Natural killer cell treated with Interleukin-12 subunit alpha and Interleukin-12 subunit beta and Interleukin-15 and Interleukin-18, amount 100 ng/mL, for 72 hours (primary cell): ENCODE results near the gene PTPRR. TPM values are rescaled to one million over a fixed set of nuclear protein-coding genes. Genes with fewer than 3 reads are reported as not detected.

Source experiments
- ATAC-seq, 2 donors: fragments of 150-1000 bp; cut with Tn5 transposase in 1 of 2; sonication (Bioruptor Pico), chemical (Tn5 transposase) in 1 of 2; 2 replicates each; pipeline ENCODE4 v1.10.0; 2021
- DNase-seq: peaks from one replicate; pipeline ENCODE4 v3.0.0; 2022; ENCODE audit warnings: low spot score
- H3K27ac Mint-ChIP-seq, 2 donors: 1 replicate in 1 of 2; 2 replicates in 1 of 2; pipeline ENCODE4 v1.8.0; 2022; ENCODE audit warnings: mixed read lengths in 2 of 2, mild to moderate bottlenecking in 1 of 2, moderate library complexity in 1 of 2
- H3K27me3 Mint-ChIP-seq, 2 donors: 1 replicate in 1 of 2; 2 replicates in 1 of 2; pipeline ENCODE4 v1.8.0; 2022; ENCODE audit warnings: mixed read lengths in 2 of 2
- H3K36me3 Mint-ChIP-seq: one replicate; pipeline ENCODE4 v1.8.0; 2022; ENCODE audit warnings: mixed read lengths
- H3K4me1 Mint-ChIP-seq, 2 donors: 1 replicate in 1 of 2; 2 replicates in 1 of 2; pipeline ENCODE4 v1.8.0; 2022; ENCODE audit warnings: low read depth in 2 of 2, mixed read lengths in 2 of 2, mild to moderate bottlenecking in 1 of 2
- H3K4me3 Mint-ChIP-seq: one replicate; pipeline ENCODE4 v1.8.0; 2022; ENCODE audit warnings: mixed read lengths
- H3K9me3 Mint-ChIP-seq: 2 replicates; pipeline ENCODE4 v1.8.0; 2022; ENCODE audit warnings: mixed read lengths
- total RNA-seq, 2 donors: library from RNA; stranded (reverse); gene quantifications; one replicate each; pipeline ENCODE4 v1.2.3, GENCODE V29; 2022

PTPRR gene
- total RNA-seq, 2 donors from 2014 or later = not detected

- no peak for DNase-seq
- Mint-ChIP-seq H3K36me3 (no peaks in the 10 kb centered on the region), H3K27ac (no peak overlapping the region), H3K9me3 (peaks cover 10% of the 10 kb centered on the region), H3K4me3 (no peak overlapping the region), H3K4me1 (no peaks in the 10 kb centered on the region), H3K27me3 (peaks cover 10% of the 10 kb centered on the region in 2 donors)
- ATAC-seq = no peak
Observed at GRCh38 chr12:70785896-70786295, 134.6 kb downstream of the PTPRR start.

DNA sequence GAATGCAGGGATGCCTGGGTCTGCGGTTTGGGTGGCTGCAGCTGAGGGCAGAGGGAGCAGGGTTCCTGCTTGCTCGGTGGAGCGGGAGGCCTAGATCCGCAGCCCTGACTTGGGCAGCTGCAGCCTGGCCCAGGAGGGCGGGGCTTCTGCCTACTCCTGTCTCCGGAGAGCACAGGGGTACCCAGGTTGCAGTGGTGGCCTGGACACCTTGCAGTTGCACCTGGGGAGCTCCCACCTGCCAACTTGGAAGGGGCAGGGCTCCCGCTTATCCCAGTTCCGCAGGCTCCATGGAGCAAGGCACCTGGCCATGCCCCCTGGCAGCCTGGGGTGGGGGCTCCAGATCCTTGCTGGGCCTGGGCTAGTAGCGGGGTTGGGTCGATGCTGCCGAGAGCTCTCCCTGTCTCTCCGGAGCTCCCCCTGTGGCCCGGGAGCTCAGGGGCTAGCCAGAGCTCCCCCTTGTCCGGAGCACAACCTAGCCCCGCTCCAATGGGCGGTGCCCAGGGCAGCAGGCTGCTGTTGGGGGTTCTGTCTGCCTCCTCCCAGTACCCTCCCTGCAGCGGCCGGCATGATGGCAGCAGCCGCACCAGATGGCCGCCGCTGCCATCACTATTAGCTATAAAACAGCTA lies 136.4 kb downstream of the PTPRR start:
- no peak for DNase-seq
- Mint-ChIP-seq H3K4me1 (no peaks in the 10 kb centered on the region), H3K27me3 (peaks cover 0 to 5% of the 10 kb centered on the region in 2 donors), H3K27ac (no peak overlapping the region), H3K36me3 (no peaks in the 10 kb centered on the region), H3K9me3 (peaks cover 4% of the 10 kb centered on the region), H3K4me3 (no peak overlapping the region)
- ATAC-seq = peak in 1 of 2 donors; percentile 33

DNA sequence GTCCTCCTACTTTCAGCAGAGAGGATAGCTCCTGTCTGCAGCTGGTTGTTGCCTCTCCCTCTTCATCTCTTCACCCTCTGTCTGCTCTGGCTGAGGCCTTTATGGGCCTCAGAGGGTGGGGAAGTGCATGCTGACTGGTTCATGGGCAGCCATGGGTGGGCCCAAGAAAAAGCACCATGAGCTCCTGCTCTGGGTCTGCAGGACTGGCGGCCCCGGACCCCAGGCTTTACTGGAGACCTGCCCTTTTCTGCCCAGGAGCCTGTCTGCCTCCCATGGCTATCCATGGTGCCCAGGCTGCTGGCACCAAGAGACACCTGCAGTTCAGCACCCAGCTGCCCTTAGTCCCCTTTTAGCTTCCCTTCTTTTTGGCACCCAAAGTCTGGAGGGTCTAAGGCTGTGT lies 137.1 kb downstream of the PTPRR start:
- ATAC-seq (no peak), DNase-seq (no peak)
- Mint-ChIP-seq H3K4me1 (no peaks in the 10 kb centered on the region), H3K9me3 (peaks cover 4% of the 10 kb centered on the region), H3K4me3 (no peak overlapping the region), H3K27me3 (peaks cover 0 to 5% of the 10 kb centered on the region in 2 donors), H3K36me3 (no peaks in the 10 kb centered on the region), H3K27ac (no peak overlapping the region)

- no peak overlapping the region for H3K4me3 Mint-ChIP-seq
- no peaks in the 10 kb centered on the region for H3K36me3 Mint-ChIP-seq
- no peaks in the 10 kb centered on the region for H3K4me1 Mint-ChIP-seq
- no peak overlapping the region for H3K27ac Mint-ChIP-seq
- H3K9me3 Mint-ChIP-seq = peaks cover 4% of the 10 kb centered on the region
- ATAC-seq (no peak), DNase-seq (no peak)
- H3K27me3 Mint-ChIP-seq = peaks cover 0 to 6% of the 10 kb centered on the region in 2 donors
Observed at GRCh38 chr12:70779250-70779649, 141.3 kb downstream of the PTPRR start.

DNA sequence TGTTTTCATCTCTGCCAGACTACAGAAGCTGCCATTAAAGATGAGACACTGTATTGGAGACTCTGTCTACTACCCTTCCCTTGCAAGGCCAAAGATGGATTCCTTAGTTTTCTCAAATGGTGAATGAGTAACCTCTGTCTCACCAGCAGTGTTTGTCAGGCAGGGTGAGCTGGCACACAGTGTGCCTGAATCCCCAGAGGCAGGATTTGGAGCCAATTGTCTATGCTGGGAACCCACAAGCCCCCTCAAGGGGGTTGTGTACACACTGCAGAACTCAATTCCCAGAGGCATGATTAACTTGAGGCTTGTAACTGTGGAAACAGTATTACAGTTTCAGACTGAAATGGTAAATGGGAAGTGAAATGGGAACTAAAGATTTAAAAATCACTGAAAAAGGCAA lies 146.5 kb downstream of the PTPRR start:
- ATAC-seq (no peak), DNase-seq (no peak)
- Mint-ChIP-seq H3K4me3 (no peak overlapping the region), H3K36me3 (no peaks in the 10 kb centered on the region), H3K27ac (no peak overlapping the region), H3K27me3 (peaks cover 0 to 3% of the 10 kb centered on the region in 2 donors), H3K9me3 (no peaks in the 10 kb centered on the region), H3K4me1 (no peaks in the 10 kb centered on the region)

- Mint-ChIP-seq H3K4me1 (no peaks in the 10 kb centered on the region), H3K4me3 (no peak overlapping the region), H3K27me3 (peaks cover 0 to 3% of the 10 kb centered on the region in 2 donors), H3K36me3 (no peaks in the 10 kb centered on the region), H3K9me3 (no peaks in the 10 kb centered on the region), H3K27ac (no peak overlapping the region)
- ATAC-seq (no peak), DNase-seq (no peak)
Observed at GRCh38 chr12:70772836-70773235, 147.7 kb downstream of the PTPRR start.

GRCh38 chr12:70771581-70771980 lies 149.0 kb downstream of the PTPRR start:
- peaks cover 3% of the 10 kb centered on the region for H3K9me3 Mint-ChIP-seq

GRCh38 chr12:70763666-70764065 lies 156.9 kb downstream of the PTPRR start:
- Mint-ChIP-seq H3K27ac (no peak overlapping the region), H3K27me3 (peaks cover 2 to 6% of the 10 kb centered on the region in 2 donors), H3K4me1 (no peaks in the 10 kb centered on the region), H3K36me3 (no peaks in the 10 kb centered on the region), H3K9me3 (peaks cover 6% of the 10 kb centered on the region), H3K4me3 (no peak overlapping the region)
- ATAC-seq = no peak
- no peak for DNase-seq

More at GRCh38 chr12:70771581-70771980, 149.0 kb downstream of the PTPRR start:
- H3K36me3 Mint-ChIP-seq = no peaks in the 10 kb centered on the region
- DNase-seq (no peak), ATAC-seq (no peak)
- no peaks in the 10 kb centered on the region for H3K4me1 Mint-ChIP-seq
- H3K27ac Mint-ChIP-seq = no peak overlapping the region
- H3K27me3 Mint-ChIP-seq = peaks cover 0 to 3% of the 10 kb centered on the region in 2 donors
- H3K4me3 Mint-ChIP-seq = no peak overlapping the region

DNA sequence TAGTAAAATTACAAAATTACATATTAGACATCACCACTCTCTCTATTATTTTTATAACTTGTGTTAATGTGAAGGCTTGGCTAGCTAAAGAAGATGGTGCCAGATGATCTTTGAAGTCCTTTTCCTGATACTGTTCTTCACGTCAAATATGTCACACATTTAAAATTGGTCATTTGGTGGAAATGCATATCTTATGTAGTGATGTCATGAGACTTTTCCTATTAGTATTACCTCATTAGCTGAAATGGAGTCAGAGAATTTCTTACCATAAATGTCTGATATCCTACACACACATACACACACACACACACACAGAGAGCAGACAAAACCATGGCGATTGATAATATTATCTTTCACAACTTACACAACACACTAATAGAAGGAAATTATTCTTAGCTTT lies 158.5 kb downstream of the PTPRR start:
- H3K4me1 Mint-ChIP-seq = no peaks in the 10 kb centered on the region
- peaks cover 5 to 6% of the 10 kb centered on the region in 2 donors for H3K27me3 Mint-ChIP-seq
- no peak for ATAC-seq
- no peak for DNase-seq
- no peak overlapping the region for H3K27ac Mint-ChIP-seq
- H3K9me3 Mint-ChIP-seq = peaks cover 5% of the 10 kb centered on the region
- H3K36me3 Mint-ChIP-seq = no peaks in the 10 kb centered on the region
- no peak overlapping the region for H3K4me3 Mint-ChIP-seq

DNA sequence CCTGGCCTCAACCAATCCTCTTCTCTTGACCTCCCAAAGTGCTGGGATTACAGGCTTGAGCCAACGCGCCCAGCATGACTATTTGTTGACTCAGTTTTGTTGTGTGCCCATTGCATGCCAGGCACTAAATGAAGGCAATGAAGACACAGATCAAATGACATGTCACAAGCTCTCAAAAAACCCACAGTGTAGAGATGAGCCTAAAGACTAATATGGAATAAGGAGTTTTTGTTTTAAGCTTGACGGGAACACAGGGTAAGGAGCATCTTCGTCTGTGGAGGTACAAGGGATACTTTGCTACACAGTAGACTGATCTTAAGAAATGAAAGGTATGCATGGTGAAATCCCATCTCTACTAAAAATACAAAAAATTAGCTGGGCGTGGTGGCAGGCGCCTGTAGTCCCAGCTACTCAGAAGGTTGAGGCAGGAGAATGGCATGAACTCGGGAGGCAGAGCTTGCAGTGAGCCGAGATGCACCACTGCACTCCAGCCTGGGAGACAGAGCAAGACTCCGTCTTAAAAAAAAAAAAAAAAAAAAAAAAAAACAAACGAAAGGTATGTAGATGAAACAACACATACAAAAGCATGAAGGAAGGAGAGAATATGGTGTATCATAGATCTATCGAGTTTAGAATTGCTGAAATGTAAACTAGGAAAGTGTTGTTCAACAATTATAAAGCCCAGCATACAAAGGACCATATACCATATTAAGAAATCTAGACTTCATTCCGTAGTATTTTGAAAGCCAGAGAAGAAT lies 161.2 kb downstream of the PTPRR start:
- peaks cover 11 to 13% of the 10 kb centered on the region in 2 donors for H3K27me3 Mint-ChIP-seq
- H3K27ac Mint-ChIP-seq = no peak overlapping the region

GRCh38 chr12:70758494-70758845 lies 162.1 kb downstream of the PTPRR start:
- H3K9me3 Mint-ChIP-seq = no peaks in the 10 kb centered on the region
- DNase-seq = no peak
- ATAC-seq = no peak
- H3K36me3 Mint-ChIP-seq = no peaks in the 10 kb centered on the region
- H3K27me3 Mint-ChIP-seq = peaks cover 9 to 20% of the 10 kb centered on the region in 2 donors
- no peak overlapping the region for H3K27ac Mint-ChIP-seq
- no peak overlapping the region for H3K4me3 Mint-ChIP-seq
- H3K4me1 Mint-ChIP-seq = no peaks in the 10 kb centered on the region

More for the DNA sequence above, 161.2 kb downstream of the PTPRR start:
- no peaks in the 10 kb centered on the region for H3K4me1 Mint-ChIP-seq
- H3K4me3 Mint-ChIP-seq = no peak overlapping the region
- peaks cover 2% of the 10 kb centered on the region for H3K9me3 Mint-ChIP-seq
- ATAC-seq = no peak
- DNase-seq = no peak
- no peaks in the 10 kb centered on the region for H3K36me3 Mint-ChIP-seq

DNA sequence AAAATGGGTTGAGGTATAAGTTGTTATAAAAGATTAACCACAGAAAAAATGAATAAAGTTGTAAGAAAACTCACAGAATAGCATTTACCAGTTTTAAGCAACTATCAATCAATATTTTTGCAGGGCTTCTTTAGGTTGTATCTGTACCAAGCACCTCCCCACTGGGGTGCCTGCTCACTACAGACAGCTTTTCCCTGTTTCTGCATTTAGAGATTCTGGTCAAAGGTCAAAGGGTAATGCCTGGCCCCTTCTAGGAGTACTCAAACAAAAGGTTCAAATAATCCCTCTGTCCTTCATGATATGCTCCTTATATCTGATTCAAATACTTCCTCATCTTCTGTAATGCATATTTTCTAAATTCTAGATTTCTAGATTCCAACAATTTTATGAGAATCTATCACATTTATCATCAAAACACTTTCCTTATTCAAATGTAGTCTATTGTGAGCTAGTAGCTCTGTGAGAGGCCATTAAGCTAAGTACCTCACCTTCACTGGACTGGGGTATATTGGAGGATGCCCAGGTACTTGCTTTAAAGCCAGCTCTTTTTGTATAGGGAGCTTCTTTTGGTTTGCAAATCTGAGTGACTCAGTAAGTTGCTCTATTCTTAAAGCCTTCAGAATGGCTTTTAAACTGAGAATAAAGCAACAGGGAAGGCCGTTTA lies 162.6 kb downstream of the PTPRR start:
- H3K27me3 Mint-ChIP-seq = peaks cover 9 to 22% of the 10 kb centered on the region in 2 donors
- no peak overlapping the region for H3K27ac Mint-ChIP-seq
- DNase-seq = no peak

GRCh38 chr12:70756791-70757190 lies 163.7 kb downstream of the PTPRR start:
- Mint-ChIP-seq H3K9me3 (no peaks in the 10 kb centered on the region), H3K4me3 (no peak overlapping the region), H3K27me3 (peaks cover 14 to 34% of the 10 kb centered on the region in 2 donors), H3K36me3 (no peaks in the 10 kb centered on the region), H3K4me1 (no peaks in the 10 kb centered on the region), H3K27ac (no peak overlapping the region)
- DNase-seq (no peak), ATAC-seq (no peak)

More for the DNA sequence above, 162.6 kb downstream of the PTPRR start:
- no peak for ATAC-seq
- H3K4me3 Mint-ChIP-seq = no peak overlapping the region
- no peaks in the 10 kb centered on the region for H3K36me3 Mint-ChIP-seq
- H3K4me1 Mint-ChIP-seq = no peaks in the 10 kb centered on the region
- no peaks in the 10 kb centered on the region for H3K9me3 Mint-ChIP-seq

DNA sequence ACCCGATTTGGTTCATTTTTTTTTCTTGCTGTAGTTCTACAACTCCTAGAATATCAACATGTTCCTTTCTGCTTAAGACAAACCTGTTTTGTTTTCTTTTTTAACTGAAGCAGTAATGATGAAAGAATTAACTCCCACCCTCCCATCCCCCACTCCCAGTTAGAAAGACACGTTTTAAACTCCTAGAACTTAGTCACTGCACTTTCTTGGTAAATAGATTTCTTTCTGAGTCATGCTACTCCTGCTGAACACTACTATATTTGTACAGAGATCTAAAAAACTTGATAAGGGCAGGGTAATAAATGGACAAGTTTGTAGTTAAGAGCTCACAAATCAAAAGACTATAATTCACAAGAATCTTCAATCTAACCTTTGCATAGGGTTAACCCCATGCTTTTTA lies 164.4 kb downstream of the PTPRR start:
- Mint-ChIP-seq H3K27me3 (peaks cover 19 to 40% of the 10 kb centered on the region in 2 donors), H3K36me3 (no peaks in the 10 kb centered on the region), H3K27ac (no peak overlapping the region), H3K9me3 (no peaks in the 10 kb centered on the region), H3K4me3 (no peak overlapping the region), H3K4me1 (no peaks in the 10 kb centered on the region)
- DNase-seq (no peak), ATAC-seq (no peak)
